Heart left ventricle (tissue), 16 donors: ENCODE data around the gene TBC1D25. TPM values are rescaled to one million over a fixed set of nuclear protein-coding genes. Genes with fewer than 3 reads are reported as not detected.
A peak's percentile ranks its signal among the peaks of the same experiment; 100 is the strongest.

Experiments used
- ATAC-seq, 4 donors: fragments of 200-7000 bp; cut with Tn5 transposase; one replicate each; pipeline ENCODE4 v1.9.1; 2020 to 2022; ENCODE audit warnings: moderate library complexity in 4 of 4, mild to moderate bottlenecking in 3 of 4, moderate number of reproducible peaks in 1 of 4
- DNase-seq, 5 donors: peaks; one replicate each; pipeline ENCODE4 v3.0.0-alpha.2; 2020
- H3K27ac ChIP-seq, 12 donors: fragments of 200-600 bp; sonication (generic) in 4 of 12; one replicate each; pipeline versions ENCODE4 v1.5.0 to v1.8.0; 2016 to 2022; ENCODE audit warnings: mild to moderate bottlenecking in 2 of 12
- H3K27me3 ChIP-seq, 9 donors: fragments of 200-600 bp; sonication (generic) in 2 of 9; one replicate each; pipeline versions ENCODE4 v1.5.1 to v1.8.0; 2016 to 2022; ENCODE audit warnings: mild to moderate bottlenecking in 3 of 9
- H3K36me3 ChIP-seq, 9 donors: fragments of 200-600 bp; sonication (generic) in 2 of 9; one replicate each; pipeline versions ENCODE4 v1.5.0 to v1.8.0; 2018 to 2022; ENCODE audit warnings: mild to moderate bottlenecking in 2 of 9
- H3K4me1 ChIP-seq, 12 donors: fragments of 200-600 bp; sonication (generic) in 4 of 12; one replicate each; pipeline versions ENCODE4 v1.5.0 to v1.8.0; 2016 to 2022; ENCODE audit warnings: mild to moderate bottlenecking in 3 of 12
- H3K4me3 ChIP-seq, 12 donors: fragments of 200-600 bp; sonication (generic) in 4 of 12; one replicate each; pipeline versions ENCODE4 v1.5.0 to v1.8.0; 2017 to 2022; ENCODE audit warnings: mild to moderate bottlenecking in 9 of 12, moderate library complexity in 4 of 12
- H3K9me3 ChIP-seq, 12 donors: fragments of 200-600 bp; sonication (generic) in 4 of 12; one replicate each; pipeline versions ENCODE4 v1.5.0 to v1.8.0; 2016 to 2022; ENCODE audit warnings: mild to moderate bottlenecking in 1 of 12
- POLR2A ChIP-seq, 2 donors: fragments of 450-650 bp; IDR thresholded peaks; one replicate each; pipeline ENCODE4 v1.6.1; 2017; ENCODE audit warnings: antibody characterized with exemption in 2 of 2, mild to moderate bottlenecking in 2 of 2, moderate library complexity in 2 of 2
- WGBS, 4 donors: extraction: QIAGEN DNeasy Blood & Tissue Kit in 2 of 4; methylation state at CpG; one replicate each; pipeline versions ENCODE4 v1.1.5 to v1.1.7; 2013 to 2018; 5-methylcytosine and 5-hydroxymethylcytosine counted together
- intact Hi-C, 10 donors: fragments of 100-400 bp; cut with DNase I; formaldehyde crosslinking; loops; one replicate each; pipeline versions ENCODE4 v1.11.1 to v1.14.2; 2022
- polyA plus RNA-seq, 2 donors: library from polyadenylated mRNA; stranded (reverse); fragments of 200-250 nt; gene quantifications; one replicate each; pipeline ENCODE4 v1.2.3, GENCODE V29; 2013
- total RNA-seq, 9 donors: library from RNA; depleted of rRNA in 2 of 9; stranded (reverse); fragments of >200 nt in 2 of 9; fragmentation: NEBNext Ultra II Directional in 3 of 9; extraction: Animal tissue kit (Norgen Biotek cat#: 25700) in 3 of 9; gene quantifications; one replicate each; pipeline versions ENCODE4 v1.1.0 to v1.2.4, GENCODE V29; 2016 to 2023
- TF ChIP-seq, protein P1 (sequence below), 12 donors: fragments of 200-600 bp; sonication (generic) in 4 of 12; IDR thresholded peaks; one replicate each; pipeline versions ENCODE4 v1.5.0 to v1.8.0; 2018 to 2022; ENCODE audit warnings: antibody characterized with exemption in 12 of 12, mild to moderate bottlenecking in 5 of 12
- donor health status: ischemic (EF 13 %, LVEDD 7.1; RV severe dilation, severe dysfunction).
- donor health status: healthy with polysubstance abuse.
- donor health status: DM: no; HTN: yes; CAD: no.
- donor health status: DM: no; HTN: no; CAD: no.
- donor health status: ischemic (EF 25% LVEDD 6.9; RV normal size, moderate dysfunction).
- donor health status: ischemic (EF 25% LVEDD 5.7; RV mildly dilated, moderate dysfunction).
- donor health status: healthy.
- donor health status: DM: yes; HTN: yes; CAD: no.
- donor health status: ischemic (EF 35%, LVEDD 5.7; RV mildly dilated, moderate dysfunction).
- donor health status: nonischemic (EF 11% LVEDD 7.7; RV severe dilation, severe dysfunction).
- donor health status: DM: yes; HTN: yes; CAD: no.
- donor health status: PGD.
- donor health status: ischemic (EF 29% LVEDD 5.4; RV normal size, mild dysfunction).
- donor health status: nonischemic (EF 23%, LVEDD 6.1; RV moderate dilation, normal function).

Gene TBC1D25
- total and polyA plus RNA-seq, 11 donors, result 5.2 to 23.7 (median 16.8) TPM

DNA sequence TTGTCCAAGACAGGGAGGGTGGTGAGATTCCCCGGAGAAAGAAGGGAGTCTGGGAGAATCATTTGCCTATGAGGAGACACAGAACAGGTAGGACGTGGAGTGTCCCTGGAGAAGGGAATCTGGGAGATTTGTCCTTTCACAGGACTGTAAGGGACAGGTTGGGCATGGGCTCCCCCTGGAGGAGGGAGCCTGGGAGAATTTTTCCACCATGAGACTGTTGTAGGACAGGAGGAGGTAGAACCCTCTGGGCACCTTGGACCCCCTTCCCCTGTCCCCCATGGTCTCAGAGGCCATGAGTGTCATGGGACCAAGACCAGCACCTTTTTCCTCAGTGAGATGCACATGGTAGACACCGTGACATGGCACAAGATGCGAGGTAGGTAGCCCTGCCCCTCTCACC lies 28.0 kb upstream of the TBC1D25 start:
- Histone ChIP-seq H3K36me3 (peaks cover 0 to 4% (median 0%) of the 10 kb centered on the region in 9 donors), H3K27me3 (no peaks in the 10 kb centered on the region), H3K4me1 (peaks cover 0 to 10% (median 3%) of the 10 kb centered on the region in 12 donors), H3K27ac (no peak overlapping the region), H3K9me3 (no peaks in the 10 kb centered on the region), H3K4me3 (no peak overlapping the region)
- no peak for TF ChIP-seq POLR2A (IDR thresholded peaks at IDR 0.05)
- TF ChIP-seq, protein P1, sequence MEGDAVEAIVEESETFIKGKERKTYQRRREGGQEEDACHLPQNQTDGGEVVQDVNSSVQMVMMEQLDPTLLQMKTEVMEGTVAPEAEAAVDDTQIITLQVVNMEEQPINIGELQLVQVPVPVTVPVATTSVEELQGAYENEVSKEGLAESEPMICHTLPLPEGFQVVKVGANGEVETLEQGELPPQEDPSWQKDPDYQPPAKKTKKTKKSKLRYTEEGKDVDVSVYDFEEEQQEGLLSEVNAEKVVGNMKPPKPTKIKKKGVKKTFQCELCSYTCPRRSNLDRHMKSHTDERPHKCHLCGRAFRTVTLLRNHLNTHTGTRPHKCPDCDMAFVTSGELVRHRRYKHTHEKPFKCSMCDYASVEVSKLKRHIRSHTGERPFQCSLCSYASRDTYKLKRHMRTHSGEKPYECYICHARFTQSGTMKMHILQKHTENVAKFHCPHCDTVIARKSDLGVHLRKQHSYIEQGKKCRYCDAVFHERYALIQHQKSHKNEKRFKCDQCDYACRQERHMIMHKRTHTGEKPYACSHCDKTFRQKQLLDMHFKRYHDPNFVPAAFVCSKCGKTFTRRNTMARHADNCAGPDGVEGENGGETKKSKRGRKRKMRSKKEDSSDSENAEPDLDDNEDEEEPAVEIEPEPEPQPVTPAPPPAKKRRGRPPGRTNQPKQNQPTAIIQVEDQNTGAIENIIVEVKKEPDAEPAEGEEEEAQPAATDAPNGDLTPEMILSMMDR (IDR thresholded peaks at IDR 0.05), result peak in 5 of 12 donors; percentile 9 to 40 (median 25)
- DNase-seq, result no peak
- no peak for ATAC-seq
- 66 to 77% (median 74%) methylated on average over 4 of the region's 4 CpGs for WGBS, 4 donors
- intact Hi-C loops, result loop anchor here in 1 of 10 donors (5.0 kb wide), 1 partner anchor 429 kb away; no protein-coding TSS in a partner anchor

DNA sequence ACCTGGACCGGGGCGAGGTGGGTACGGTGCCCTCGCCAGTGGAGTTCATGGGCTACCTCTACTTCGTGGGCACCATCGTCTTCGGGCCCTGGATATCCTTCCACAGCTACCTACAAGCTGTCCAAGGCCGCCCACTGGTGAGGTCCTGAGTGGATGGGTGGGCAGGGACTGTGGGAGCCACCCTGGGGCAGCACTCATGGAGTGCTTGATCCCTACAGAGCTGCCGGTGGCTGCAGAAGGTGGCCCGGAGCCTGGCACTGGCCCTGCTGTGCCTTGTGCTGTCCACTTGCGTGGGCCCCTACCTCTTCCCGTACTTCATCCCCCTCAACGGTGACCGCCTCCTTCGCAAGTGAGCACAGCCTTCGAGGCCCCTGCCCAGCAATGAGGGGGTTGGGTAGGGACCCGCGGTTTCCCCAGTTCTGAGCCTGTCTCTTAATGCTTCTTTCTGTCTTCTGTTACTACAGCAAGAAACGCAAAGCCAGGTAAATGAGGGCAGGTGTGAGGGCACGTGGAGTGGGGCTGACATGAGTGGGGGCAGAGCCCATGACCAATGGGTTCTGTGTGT lies 27.1 kb upstream of the TBC1D25 start:
- peak overlapping the region in 1 of 12 donors; percentile 24 for H3K27ac ChIP-seq
- WGBS, 4 donors, result 85 to 97% (median 95%) methylated on average over 12 to 20 of the region's 20 CpGs
- no peak overlapping the region for H3K4me3 ChIP-seq
- H3K36me3 ChIP-seq, result peaks cover 0 to 4% (median 0%) of the 10 kb centered on the region in 9 donors
- TF ChIP-seq, protein P1 (IDR thresholded peaks at IDR 0.05), result no peak
- H3K9me3 ChIP-seq, result no peaks in the 10 kb centered on the region
- no peak for DNase-seq
- ATAC-seq, result no peak
- intact Hi-C loops, result loop anchor here in 1 of 10 donors (5.0 kb wide), 1 partner anchor 430 kb away; no protein-coding TSS in a partner anchor
- H3K27me3 ChIP-seq, result no peaks in the 10 kb centered on the region
- peaks cover 0 to 10% (median 3%) of the 10 kb centered on the region in 12 donors for H3K4me1 ChIP-seq

DNA sequence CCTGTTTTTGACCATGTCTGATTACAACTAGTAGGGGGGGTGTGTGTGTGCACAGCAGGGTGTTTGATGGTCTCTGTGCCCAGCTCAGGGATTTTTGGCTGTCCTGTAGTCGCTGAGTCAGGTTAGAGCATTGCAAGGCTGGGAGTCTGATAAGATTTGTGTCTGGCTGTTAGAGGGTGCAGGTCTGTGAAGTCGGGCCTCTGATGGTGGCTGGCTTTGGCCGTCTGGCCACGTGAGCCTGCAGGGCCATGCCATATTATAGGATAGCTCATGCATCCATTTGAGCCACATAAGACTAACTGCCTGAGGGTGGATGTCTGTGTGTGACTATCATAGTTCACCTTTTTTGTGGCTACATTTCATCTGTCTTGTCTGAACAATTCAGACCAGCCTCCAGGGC lies 25.8 kb upstream of the TBC1D25 start:
- WGBS, 4 donors, result 53 to 71% (median 67%) methylated on average over 4 of the region's 4 CpGs
- TF ChIP-seq, protein P1 (IDR thresholded peaks at IDR 0.05), result no peak
- TF ChIP-seq POLR2A (IDR thresholded peaks at IDR 0.05), result no peak
- Histone ChIP-seq H3K27me3 (no peaks in the 10 kb centered on the region), H3K4me1 (peaks cover 0 to 10% (median 2%) of the 10 kb centered on the region in 12 donors), H3K4me3 (no peak overlapping the region), H3K27ac (peak overlapping the region in 1 of 12 donors; percentile 10), H3K36me3 (peaks cover 0 to 4% (median 0%) of the 10 kb centered on the region in 9 donors), H3K9me3 (no peaks in the 10 kb centered on the region)
- intact Hi-C loops, result loop anchor here in 1 of 10 donors (5.0 kb wide), 1 partner anchor 431 kb away; no protein-coding TSS in a partner anchor
- DNase-seq, result no peak
- ATAC-seq, result no peak

DNA sequence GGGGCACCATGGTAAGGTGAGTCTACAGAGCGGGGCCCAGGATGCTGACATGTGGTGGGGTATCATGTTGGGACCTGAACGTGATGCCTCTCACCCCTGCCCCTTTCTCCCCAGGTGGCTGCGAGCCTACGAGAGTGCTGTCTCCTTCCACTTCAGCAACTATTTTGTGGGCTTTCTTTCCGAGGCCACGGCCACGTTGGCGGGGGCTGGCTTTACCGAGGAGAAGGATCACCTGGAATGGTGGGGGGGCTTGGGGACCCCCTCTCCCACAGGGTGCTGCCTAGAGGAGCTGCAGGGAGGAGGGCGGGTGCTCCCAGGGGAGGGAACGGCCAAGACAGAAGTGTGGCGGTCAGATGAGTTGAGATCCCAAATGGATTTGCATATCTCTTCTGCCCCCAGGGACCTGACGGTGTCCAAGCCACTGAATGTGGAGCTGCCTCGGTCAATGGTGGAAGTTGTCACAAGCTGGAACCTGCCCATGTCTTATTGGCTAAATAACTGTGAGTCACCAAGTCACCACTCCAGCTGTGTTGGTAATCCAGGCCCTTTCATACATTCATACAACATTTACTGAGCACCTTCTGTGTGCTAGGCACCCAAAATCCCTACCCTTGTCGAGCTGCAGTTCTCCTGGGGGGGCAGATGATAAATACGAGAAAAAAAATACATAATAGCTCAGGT lies 25.2 kb upstream of the TBC1D25 start:
- peaks cover 0 to 6% (median 2%) of the 10 kb centered on the region in 12 donors for H3K4me1 ChIP-seq
- TF ChIP-seq, protein P1 (IDR thresholded peaks at IDR 0.05), result no peak
- TF ChIP-seq POLR2A (IDR thresholded peaks at IDR 0.05), result no peak
- H3K27me3 ChIP-seq, result no peaks in the 10 kb centered on the region
- no peaks in the 10 kb centered on the region for H3K9me3 ChIP-seq
- WGBS, 4 donors, result 83 to 93% (median 88%) methylated on average over 13 to 16 of the region's 16 CpGs
- peak overlapping the region in 1 of 12 donors; percentile 10 for H3K27ac ChIP-seq
- intact Hi-C loops, result loop anchor here in 1 of 10 donors (5.0 kb wide), 1 partner anchor 432 kb away; no protein-coding TSS in a partner anchor
- H3K4me3 ChIP-seq, result no peak overlapping the region
- peaks cover 0 to 4% (median 0%) of the 10 kb centered on the region in 9 donors for H3K36me3 ChIP-seq
- no peak for DNase-seq
- no peak for ATAC-seq
